Upper lobe of left lung (tissue), 6 donors: ENCODE results near the gene BCOR. TPM values are rescaled to one million over a fixed set of nuclear protein-coding genes. Genes with fewer than 3 reads are reported as not detected.

Experiments used
- ATAC-seq, 2 donors: fragments of 200-7000 bp; cut with Tn5 transposase; one replicate each; pipeline ENCODE4 v1.9.1; 2022; ENCODE audit warnings: mild to moderate bottlenecking in 2 of 2, moderate library complexity in 2 of 2; ENCODE audit not compliant: low FRiP score in 2 of 2
- DNase-seq, 2 donors: peaks; one replicate each; pipeline ENCODE4 v3.0.0-alpha.2; 2019 to 2020
- H3K27ac ChIP-seq, 4 donors: fragments of 200-600 bp; sonication (generic); one replicate each; pipeline ENCODE4 v1.5.1; 2016 to 2019
- H3K27me3 ChIP-seq, 4 donors: fragments of 200-600 bp; sonication (generic); one replicate each; pipeline ENCODE4 v1.5.1; 2017 to 2019
- H3K36me3 ChIP-seq, 4 donors: fragments of 200-600 bp; sonication (generic); one replicate each; pipeline ENCODE4 v1.5.1; 2016 to 2019
- H3K4me1 ChIP-seq, 4 donors: fragments of 200-600 bp; sonication (generic); one replicate each; pipeline ENCODE4 v1.5.1; 2018 to 2019
- H3K4me3 ChIP-seq, 4 donors: fragments of 200-600 bp; sonication (generic); one replicate each; pipeline ENCODE4 v1.5.1; 2017 to 2019; ENCODE audit warnings: mild to moderate bottlenecking in 2 of 4, moderate library complexity in 1 of 4
- H3K9me3 ChIP-seq, 4 donors: fragments of 200-600 bp; sonication (generic); one replicate each; pipeline ENCODE4 v1.5.1; 2018 to 2019
- EP300 ChIP-seq, 4 donors: sonication (generic); formaldehyde crosslinking; IDR thresholded peaks; one replicate each; pipeline ENCODE4 v1.5.1; 2017; ENCODE audit warnings: antibody characterized with exemption in 4 of 4, control low read depth in 2 of 4
- POLR2A ChIP-seq, 4 donors: fragments of 450-650 bp; IDR thresholded peaks; one replicate each; pipeline ENCODE4 v1.5.1; 2016 to 2017; ENCODE audit warnings: antibody characterized with exemption in 4 of 4, mild to moderate bottlenecking in 2 of 4
- POLR2AphosphoS5 ChIP-seq, 2 donors: sonication (generic); formaldehyde crosslinking; IDR thresholded peaks; one replicate each; pipeline ENCODE4 v1.5.1; 2017; ENCODE audit warnings: antibody characterized with exemption in 2 of 2
- WGBS, 2 donors: methylation state at CpG; one replicate each; pipeline ENCODE4 v1.1.5; 2017 to 2018; 5-methylcytosine and 5-hydroxymethylcytosine counted together
- total RNA-seq, 6 donors: library from RNA; depleted of rRNA in 4 of 6; stranded (reverse); fragments of >200 nt in 4 of 6; gene quantifications; one replicate each; pipeline versions ENCODE4 v1.1.0 to v1.2.1, GENCODE V29; 2016 to 2021
- TF ChIP-seq, protein P1 (sequence below), 6 experiments: fragments of 450-650 bp in 4 of 6; fragments of 200-600 bp in 2 of 6; sonication (generic) in 2 of 6; IDR thresholded peaks; one replicate each; pipeline ENCODE4 v1.5.1; 2016 to 2019; ENCODE audit warnings: antibody characterized with exemption in 6 of 6
- donor health status: DM: no; HTN: no; CAD: no; lungs with moderate emphysema.
- donor health status: DM: no; HTN: yes; CAD: no; lungs with severe emphysema.

BCOR gene
- total RNA-seq, 6 donors from 2014 or later = 17.5 to 40.8 (median 25.6) TPM

DNA sequence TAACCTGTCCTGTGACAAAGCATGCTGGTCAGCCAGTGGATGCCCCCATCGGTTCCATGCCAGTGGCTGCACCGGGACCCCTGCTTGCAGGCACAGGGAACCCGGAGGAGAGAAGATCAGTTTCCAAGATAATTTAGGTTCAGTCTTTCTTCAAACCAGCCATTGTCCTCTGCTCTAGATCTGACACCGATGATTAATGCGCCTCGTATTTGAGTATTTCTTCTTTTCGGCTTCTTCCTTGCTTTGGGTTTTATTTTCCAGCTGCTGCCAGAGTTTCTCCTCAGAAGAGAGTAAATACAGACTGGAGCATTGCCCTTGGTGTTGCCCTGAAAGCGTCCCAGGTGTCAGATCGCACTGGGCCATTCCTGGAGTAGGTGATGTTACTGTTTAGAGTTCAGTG is 19.2 kb upstream of the BCOR start:
- WGBS, 2 donors = 87 to 95% methylated on average over 7 to 9 of the region's 9 CpGs
- Histone ChIP-seq H3K4me1 (no peaks in the 10 kb centered on the region), H3K36me3 (no peaks in the 10 kb centered on the region), H3K4me3 (no peak overlapping the region), H3K27ac (no peak overlapping the region), H3K9me3 (no peaks in the 10 kb centered on the region), H3K27me3 (no peaks in the 10 kb centered on the region)
- ATAC-seq (no peak), DNase-seq (no peak)
- TF ChIP-seq POLR2AphosphoS5 (IDR thresholded peaks at IDR 0.05) (no peak), POLR2A (IDR thresholded peaks at IDR 0.05) (no peak)
- TF ChIP-seq, protein P1, sequence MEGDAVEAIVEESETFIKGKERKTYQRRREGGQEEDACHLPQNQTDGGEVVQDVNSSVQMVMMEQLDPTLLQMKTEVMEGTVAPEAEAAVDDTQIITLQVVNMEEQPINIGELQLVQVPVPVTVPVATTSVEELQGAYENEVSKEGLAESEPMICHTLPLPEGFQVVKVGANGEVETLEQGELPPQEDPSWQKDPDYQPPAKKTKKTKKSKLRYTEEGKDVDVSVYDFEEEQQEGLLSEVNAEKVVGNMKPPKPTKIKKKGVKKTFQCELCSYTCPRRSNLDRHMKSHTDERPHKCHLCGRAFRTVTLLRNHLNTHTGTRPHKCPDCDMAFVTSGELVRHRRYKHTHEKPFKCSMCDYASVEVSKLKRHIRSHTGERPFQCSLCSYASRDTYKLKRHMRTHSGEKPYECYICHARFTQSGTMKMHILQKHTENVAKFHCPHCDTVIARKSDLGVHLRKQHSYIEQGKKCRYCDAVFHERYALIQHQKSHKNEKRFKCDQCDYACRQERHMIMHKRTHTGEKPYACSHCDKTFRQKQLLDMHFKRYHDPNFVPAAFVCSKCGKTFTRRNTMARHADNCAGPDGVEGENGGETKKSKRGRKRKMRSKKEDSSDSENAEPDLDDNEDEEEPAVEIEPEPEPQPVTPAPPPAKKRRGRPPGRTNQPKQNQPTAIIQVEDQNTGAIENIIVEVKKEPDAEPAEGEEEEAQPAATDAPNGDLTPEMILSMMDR (IDR thresholded peaks at IDR 0.05) = no peak

DNA sequence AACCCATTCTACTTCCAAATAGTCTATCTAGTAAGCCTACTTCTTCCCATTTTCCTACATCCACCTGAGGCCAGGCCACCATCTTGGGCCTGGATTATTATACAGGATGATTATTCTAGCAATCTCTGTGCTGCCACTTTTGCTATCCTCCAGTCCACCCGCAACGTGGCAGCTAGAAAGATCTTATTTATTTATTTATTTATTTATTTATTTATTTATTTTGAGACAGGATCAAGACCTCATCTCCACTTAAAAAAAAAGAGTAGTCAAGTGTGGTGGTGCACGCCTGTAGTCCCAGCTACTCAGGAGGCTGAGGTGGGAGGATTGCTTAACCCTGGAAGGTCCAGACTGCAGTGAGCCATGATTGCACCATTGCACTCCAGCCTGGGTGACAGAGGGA is 15.2 kb upstream of the BCOR start:
- TF ChIP-seq POLR2A (IDR thresholded peaks at IDR 0.05) = no peak
- no peak for TF ChIP-seq POLR2AphosphoS5 (IDR thresholded peaks at IDR 0.05)
- TF ChIP-seq, protein P1 (IDR thresholded peaks at IDR 0.05) = no peak
- ATAC-seq = no peak
- 90 to 94% methylated on average over 3 of the region's 3 CpGs for WGBS, 2 donors
- Histone ChIP-seq H3K27me3 (peaks cover 0 to 11% (median 0%) of the 10 kb centered on the region in 4 donors), H3K36me3 (no peaks in the 10 kb centered on the region), H3K4me1 (peaks cover 4 to 24% (median 7%) of the 10 kb centered on the region in 4 donors), H3K27ac (no peak overlapping the region), H3K9me3 (no peaks in the 10 kb centered on the region), H3K4me3 (no peak overlapping the region)
- no peak for DNase-seq

- DNase-seq (no peak), ATAC-seq (no peak)
- Histone ChIP-seq H3K27me3 (peaks cover 0 to 23% (median 0%) of the 10 kb centered on the region in 4 donors), H3K27ac (no peak overlapping the region), H3K36me3 (no peaks in the 10 kb centered on the region), H3K4me3 (no peak overlapping the region), H3K9me3 (no peaks in the 10 kb centered on the region), H3K4me1 (peaks cover 11 to 35% (median 17%) of the 10 kb centered on the region in 4 donors)
- TF ChIP-seq POLR2A (IDR thresholded peaks at IDR 0.05) = no peak
- TF ChIP-seq, protein P1 (IDR thresholded peaks at IDR 0.05) = no peak
- TF ChIP-seq POLR2AphosphoS5 (IDR thresholded peaks at IDR 0.05) = no peak
- no peak for TF ChIP-seq EP300 (IDR thresholded peaks at IDR 0.05)
- WGBS, 2 donors = 60 to 61% methylated on average over 4 of the region's 4 CpGs
These were observed 14.1 kb upstream of the BCOR start for GRCh38 chrX:40111868-40112267.

- DNase-seq = peak in 1 of 2 donors; percentile 85
- WGBS, 2 donors = 2% methylated on average over 44 of the region's 84 CpGs; no CpG with 5 or more reads in 1 of the 2 donors
- H3K27me3 ChIP-seq = peaks cover 0 to 44% (median 0%) of the 10 kb centered on the region in 4 donors
- peak overlapping the region; percentile 83 to 91 (median 85) for H3K27ac ChIP-seq
- TF ChIP-seq POLR2AphosphoS5 (IDR thresholded peaks at IDR 0.05) (no peak), EP300 (IDR thresholded peaks at IDR 0.05) (no peak), POLR2A (IDR thresholded peaks at IDR 0.05) (peak in 1 of 4 donors; percentile 47)
- no peaks in the 10 kb centered on the region for H3K36me3 ChIP-seq
- peaks cover 0 to 4% (median 0%) of the 10 kb centered on the region in 4 donors for H3K9me3 ChIP-seq
- ATAC-seq = peak in 1 of 2 donors; percentile 14
- H3K4me1 ChIP-seq = peaks cover 16 to 59% (median 21%) of the 10 kb centered on the region in 4 donors
- peak overlapping the region; percentile 39 to 62 (median 58) for H3K4me3 ChIP-seq
These were observed 11.7 kb upstream of the BCOR start for GRCh38 chrX:40109288-40110008.

DNA sequence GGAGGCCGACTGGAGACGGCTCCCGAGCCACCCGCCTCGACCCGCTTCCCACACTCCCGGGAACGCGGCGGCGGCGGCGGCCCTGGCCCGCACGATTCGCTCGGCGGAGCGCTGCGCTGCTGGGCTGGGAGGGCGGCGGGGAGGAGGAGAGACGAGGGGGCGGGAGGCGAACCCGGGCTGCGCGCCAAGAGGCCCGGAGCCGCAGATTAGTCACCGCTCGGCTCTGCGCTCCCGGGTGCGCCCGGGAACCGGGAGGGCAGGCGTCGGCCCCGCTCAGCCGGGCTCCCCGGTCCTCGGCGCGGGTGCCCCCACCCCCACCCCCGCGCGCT is 11.2 kb upstream of the BCOR start:
- Histone ChIP-seq H3K27ac (peak overlapping the region; percentile 83 to 91 (median 85)), H3K36me3 (no peaks in the 10 kb centered on the region), H3K4me1 (peaks cover 16 to 63% (median 22%) of the 10 kb centered on the region in 4 donors), H3K4me3 (peak overlapping the region; percentile 39 to 62 (median 58)), H3K27me3 (peaks cover 0 to 44% (median 0%) of the 10 kb centered on the region in 4 donors), H3K9me3 (peaks cover 0 to 4% (median 0%) of the 10 kb centered on the region in 4 donors)
- DNase-seq (peak; percentile 80 to 95), ATAC-seq (peak; percentile 43 to 85)
- TF ChIP-seq POLR2AphosphoS5 (IDR thresholded peaks at IDR 0.05) (peak in 1 of 2 donors; percentile 56), EP300 (IDR thresholded peaks at IDR 0.05) (no peak), POLR2A (IDR thresholded peaks at IDR 0.05) (peak in 2 of 4 donors; percentile 32 to 66)
- WGBS, 2 donors = 8% methylated on average over 24 of the region's 48 CpGs; no CpG with 5 or more reads in 1 of the 2 donors
